Transverse colon (tissue), 4 donors: ENCODE results near the gene NXNL2. TPM values are rescaled to one million over a fixed set of nuclear protein-coding genes. Genes with fewer than 3 reads are reported as not detected.

Experiments
- DNase-seq: peaks from one replicate; pipeline ENCODE4 v3.0.0-alpha.2; 2019
- H3K27ac ChIP-seq, 4 donors: fragments of 200-600 bp; sonication (generic); 2 replicates each; pipeline ENCODE4 v1.5.1; 2016 to 2018; ENCODE audit warnings: inconsistent platforms in 4 of 4
- H3K27me3 ChIP-seq: fragments of 200-600 bp; sonication (generic); 2 replicates; pipeline ENCODE4 v1.5.1; 2017; ENCODE audit warnings: inconsistent platforms
- H3K36me3 ChIP-seq, 4 donors: fragments of 200-600 bp; sonication (generic); 2 replicates each; pipeline ENCODE4 v1.5.1; 2017 to 2019; ENCODE audit warnings: inconsistent platforms in 4 of 4
- H3K4me1 ChIP-seq, 4 donors: fragments of 200-600 bp; sonication (generic); 2 replicates each; pipeline ENCODE4 v1.5.1; 2017 to 2020; ENCODE audit warnings: inconsistent platforms in 4 of 4
- H3K4me3 ChIP-seq, 4 donors: fragments of 200-600 bp; sonication (generic); 1 replicate in 1 of 4; 2 replicates in 3 of 4; pipeline versions ENCODE4 v1.5.1 to v1.6.1; 2017 to 2019; ENCODE audit warnings: inconsistent platforms in 4 of 4
- H3K9me3 ChIP-seq, 2 donors: fragments of 200-600 bp; sonication (generic); 2 replicates each; pipeline ENCODE4 v1.5.1; 2017 to 2019; ENCODE audit warnings: inconsistent platforms in 2 of 2
- EP300 ChIP-seq: sonication (generic); formaldehyde crosslinking; IDR thresholded peaks from one replicate; pipeline ENCODE4 v1.6.1; 2017; ENCODE audit warnings: antibody characterized with exemption, low read depth
- POLR2A ChIP-seq: fragments of 450-650 bp; IDR thresholded peaks from one replicate; pipeline ENCODE4 v1.6.1; 2016; ENCODE audit warnings: antibody characterized with exemption, mild to moderate bottlenecking, moderate library complexity
- POLR2AphosphoS5 ChIP-seq, 3 donors: sonication (generic); formaldehyde crosslinking; IDR thresholded peaks; one replicate each; pipeline ENCODE4 v1.6.1; 2016; ENCODE audit warnings: antibody characterized with exemption in 3 of 3
- WGBS, 2 donors: methylation state at CpG; one replicate each; pipeline ENCODE4 v1.1.5; 2018; ENCODE audit warnings: low coverage in 1 of 2; 5-methylcytosine and 5-hydroxymethylcytosine counted together
- in situ Hi-C, 4 donors: fragments of 200-750 bp; cut with MboI; loops; one replicate each; pipeline versions ENCODE4 v1.15.0 to v1.15.1; 2017; ENCODE audit warnings: low sequenced_read_pairs in 3 of 4, low pct_ligation_motif_present in 1 of 4, low pct_unique_long_range_greater_than_20kb in 1 of 4
- intact Hi-C: fragments of 100-400 bp; cut with DNase I; formaldehyde crosslinking; loops from one replicate; pipeline ENCODE4 v1.15.1; 2023; ENCODE audit warnings: low total_unique reads
- total RNA-seq, 4 donors: library from RNA; depleted of rRNA; stranded (reverse); fragments of >200 nt; gene quantifications; one replicate each; pipeline ENCODE4 v1.1.0, GENCODE V29; 2016
- TF ChIP-seq, protein P1 (sequence below), 5 experiments: fragments of 200-600 bp in 3 of 5; fragments of 450-650 bp in 2 of 5; sonication (generic) in 3 of 5; IDR thresholded peaks; 1 replicate in 2 of 5; 2 replicates in 3 of 5; pipeline ENCODE4 v1.5.1; 2016 to 2017; ENCODE audit warnings: antibody characterized with exemption in 5 of 5, inconsistent platforms in 3 of 5, mild to moderate bottlenecking in 2 of 5, moderate library complexity in 1 of 5

Gene NXNL2
- total RNA-seq, 4 donors from 2014 or later = not detected

DNA sequence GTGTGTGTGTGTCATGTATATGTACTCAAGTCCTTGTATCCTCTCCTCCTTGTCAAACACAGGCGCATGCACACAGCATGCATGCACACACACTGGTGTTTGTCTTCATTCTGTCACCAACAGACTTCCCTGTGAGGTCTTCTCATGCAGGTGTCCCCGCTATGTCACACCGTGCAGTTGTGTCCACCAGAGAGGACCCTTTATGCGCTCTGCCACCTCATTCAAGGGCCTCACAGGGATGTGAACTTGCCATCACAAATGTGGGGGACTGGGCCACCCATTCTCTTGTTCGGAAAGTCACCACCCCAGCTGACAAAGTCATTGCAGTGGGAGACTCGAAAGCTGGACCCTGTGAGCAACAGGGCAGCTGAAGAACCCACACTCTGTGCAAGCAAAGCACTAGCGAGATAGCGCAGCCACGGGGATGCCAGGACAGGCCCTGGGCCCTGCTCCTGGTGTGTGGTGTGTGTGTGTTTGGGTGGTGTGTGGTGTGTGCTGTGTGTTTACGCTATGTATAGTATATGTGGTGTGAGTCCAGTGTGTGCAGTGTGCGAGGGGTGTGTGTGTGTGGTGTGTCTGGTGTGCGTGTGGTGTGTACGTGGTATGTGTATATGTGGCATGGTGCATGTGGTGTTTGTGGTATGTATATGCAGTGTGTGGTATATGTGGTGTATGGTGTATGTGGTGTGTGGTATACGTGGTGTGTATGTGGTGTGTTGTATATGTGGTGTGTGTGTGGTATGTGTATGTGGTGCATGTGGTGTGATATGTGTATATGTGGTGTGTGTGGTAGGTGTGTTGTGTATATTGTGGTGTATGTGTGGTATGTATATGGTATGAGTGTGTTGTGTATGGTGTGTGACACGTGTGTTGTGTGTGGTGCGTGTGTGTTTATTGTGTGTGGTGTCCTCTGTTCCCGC lies 30.9 kb upstream of the NXNL2 start:
- H3K27ac ChIP-seq = no peak overlapping the region
- in situ Hi-C loops (no loop called here), intact Hi-C loops (no loop called here)
- H3K27me3 ChIP-seq = no peaks in the 10 kb centered on the region
- no peak overlapping the region for H3K4me3 ChIP-seq
- TF ChIP-seq POLR2AphosphoS5 (IDR thresholded peaks at IDR 0.05) (no peak), EP300 (no peak), POLR2A (no peak)
- TF ChIP-seq, protein P1, sequence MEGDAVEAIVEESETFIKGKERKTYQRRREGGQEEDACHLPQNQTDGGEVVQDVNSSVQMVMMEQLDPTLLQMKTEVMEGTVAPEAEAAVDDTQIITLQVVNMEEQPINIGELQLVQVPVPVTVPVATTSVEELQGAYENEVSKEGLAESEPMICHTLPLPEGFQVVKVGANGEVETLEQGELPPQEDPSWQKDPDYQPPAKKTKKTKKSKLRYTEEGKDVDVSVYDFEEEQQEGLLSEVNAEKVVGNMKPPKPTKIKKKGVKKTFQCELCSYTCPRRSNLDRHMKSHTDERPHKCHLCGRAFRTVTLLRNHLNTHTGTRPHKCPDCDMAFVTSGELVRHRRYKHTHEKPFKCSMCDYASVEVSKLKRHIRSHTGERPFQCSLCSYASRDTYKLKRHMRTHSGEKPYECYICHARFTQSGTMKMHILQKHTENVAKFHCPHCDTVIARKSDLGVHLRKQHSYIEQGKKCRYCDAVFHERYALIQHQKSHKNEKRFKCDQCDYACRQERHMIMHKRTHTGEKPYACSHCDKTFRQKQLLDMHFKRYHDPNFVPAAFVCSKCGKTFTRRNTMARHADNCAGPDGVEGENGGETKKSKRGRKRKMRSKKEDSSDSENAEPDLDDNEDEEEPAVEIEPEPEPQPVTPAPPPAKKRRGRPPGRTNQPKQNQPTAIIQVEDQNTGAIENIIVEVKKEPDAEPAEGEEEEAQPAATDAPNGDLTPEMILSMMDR (IDR thresholded peaks at IDR 0.05) = no peak
- 93 to 95% methylated on average over 9 to 17 of the region's 17 CpGs for WGBS, 2 donors
- no peaks in the 10 kb centered on the region for H3K36me3 ChIP-seq
- DNase-seq = no peak
- H3K9me3 ChIP-seq = no peaks in the 10 kb centered on the region
- no peaks in the 10 kb centered on the region for H3K4me1 ChIP-seq

DNA sequence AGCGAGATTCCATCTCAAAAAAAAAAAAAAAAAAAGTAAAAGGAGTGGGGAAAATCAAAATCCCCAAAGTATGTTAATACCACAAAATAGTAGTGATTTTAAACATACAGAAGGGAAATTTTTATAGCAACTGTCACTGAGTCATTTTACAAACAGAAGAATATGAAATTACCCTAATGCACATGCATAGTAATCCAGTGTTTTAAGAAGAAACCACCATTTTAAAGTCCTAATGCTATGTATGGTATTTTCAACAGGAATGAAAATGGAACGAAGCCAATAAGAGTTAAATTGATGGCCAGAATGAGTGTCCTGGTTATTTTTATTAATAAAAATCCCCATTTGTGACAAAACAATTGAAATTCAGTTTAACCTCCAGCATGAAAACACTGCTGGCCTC lies 26.7 kb upstream of the NXNL2 start:
- DNase-seq = no peak
- no peaks in the 10 kb centered on the region for H3K9me3 ChIP-seq
- H3K4me1 ChIP-seq = no peaks in the 10 kb centered on the region
- H3K27ac ChIP-seq = no peak overlapping the region
- TF ChIP-seq POLR2AphosphoS5 (IDR thresholded peaks at IDR 0.05) (no peak), EP300 (no peak), POLR2A (no peak)
- TF ChIP-seq, protein P1 (IDR thresholded peaks at IDR 0.05) = no peak
- WGBS, 2 donors = 86 to 89% methylated on average over 1 to 2 of the region's 2 CpGs
- H3K4me3 ChIP-seq = no peak overlapping the region
- H3K27me3 ChIP-seq = no peaks in the 10 kb centered on the region
- intact Hi-C loops (no loop called here), in situ Hi-C loops (no loop called here)
- no peaks in the 10 kb centered on the region for H3K36me3 ChIP-seq

DNA sequence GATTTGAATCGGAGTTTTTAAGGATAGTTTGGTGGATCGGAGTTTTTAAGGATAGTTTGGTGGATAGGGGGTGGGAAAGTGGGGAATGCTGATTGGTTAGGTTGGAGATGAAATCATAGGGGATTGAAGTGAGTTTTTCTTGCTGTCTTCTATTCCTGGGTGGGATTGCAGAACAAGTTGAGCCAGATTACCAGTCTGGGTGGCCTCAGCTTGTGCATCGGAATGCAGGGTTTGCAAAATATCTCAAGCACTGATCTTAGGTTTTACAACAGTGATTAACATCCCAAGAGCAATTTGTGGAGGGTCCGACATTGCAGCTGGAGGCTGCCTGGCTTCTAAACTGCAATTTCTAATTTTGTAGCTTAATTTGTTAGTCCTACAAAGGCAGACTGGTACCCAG lies 23.1 kb upstream of the NXNL2 start:
- Histone ChIP-seq H3K9me3 (no peaks in the 10 kb centered on the region), H3K4me3 (no peak overlapping the region), H3K4me1 (no peaks in the 10 kb centered on the region), H3K36me3 (no peaks in the 10 kb centered on the region), H3K27me3 (no peaks in the 10 kb centered on the region), H3K27ac (no peak overlapping the region)
- intact Hi-C loops (no loop called here), in situ Hi-C loops (no loop called here)
- DNase-seq = no peak
- no peak for TF ChIP-seq POLR2A
- TF ChIP-seq EP300 = no peak
- TF ChIP-seq, protein P1 (IDR thresholded peaks at IDR 0.05) = no peak
- TF ChIP-seq POLR2AphosphoS5 (IDR thresholded peaks at IDR 0.05) = no peak
- WGBS, 2 donors = 52 to 77% methylated on average over 3 to 4 of the region's 4 CpGs

DNA sequence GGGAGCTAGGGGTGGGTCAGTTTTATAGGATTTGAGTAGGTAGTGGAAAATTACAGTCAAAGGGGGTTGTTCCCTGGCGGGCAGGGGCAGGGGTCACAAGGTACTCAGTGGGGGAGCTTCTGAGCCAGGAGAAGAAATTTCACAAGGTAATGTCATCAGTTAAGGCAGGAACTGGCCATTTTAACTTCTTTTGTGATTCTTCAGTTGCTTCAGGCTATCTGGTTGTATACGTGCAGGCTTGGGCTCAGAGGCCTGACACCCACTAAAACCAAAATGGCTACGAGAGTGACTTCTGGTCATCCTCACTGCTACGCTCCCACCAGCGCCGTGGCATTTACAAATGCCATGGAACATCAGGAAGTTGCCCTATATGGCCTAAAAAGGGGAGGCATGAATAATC lies 20.7 kb upstream of the NXNL2 start:
- no peak for DNase-seq
- WGBS, 2 donors = 87 to 96% methylated on average over 5 to 6 of the region's 6 CpGs
- no peaks in the 10 kb centered on the region for H3K36me3 ChIP-seq
- in situ Hi-C loops (no loop called here), intact Hi-C loops (no loop called here)
- no peak overlapping the region for H3K27ac ChIP-seq
- no peaks in the 10 kb centered on the region for H3K9me3 ChIP-seq
- H3K4me1 ChIP-seq = no peaks in the 10 kb centered on the region
- TF ChIP-seq POLR2A (no peak), EP300 (no peak), POLR2AphosphoS5 (IDR thresholded peaks at IDR 0.05) (no peak)
- TF ChIP-seq, protein P1 (IDR thresholded peaks at IDR 0.05) = no peak
- H3K4me3 ChIP-seq = no peak overlapping the region
- H3K27me3 ChIP-seq = no peaks in the 10 kb centered on the region
